ENCODE results near the gene KRT84. TPM values are rescaled to one million over a fixed set of nuclear protein-coding genes. Genes with fewer than 3 reads are reported as not detected.

KRT84 gene
- total and polyA plus RNA-seq, 2 of the 4 experiments (the other 2 are of a cell fraction): not detected

DNA sequence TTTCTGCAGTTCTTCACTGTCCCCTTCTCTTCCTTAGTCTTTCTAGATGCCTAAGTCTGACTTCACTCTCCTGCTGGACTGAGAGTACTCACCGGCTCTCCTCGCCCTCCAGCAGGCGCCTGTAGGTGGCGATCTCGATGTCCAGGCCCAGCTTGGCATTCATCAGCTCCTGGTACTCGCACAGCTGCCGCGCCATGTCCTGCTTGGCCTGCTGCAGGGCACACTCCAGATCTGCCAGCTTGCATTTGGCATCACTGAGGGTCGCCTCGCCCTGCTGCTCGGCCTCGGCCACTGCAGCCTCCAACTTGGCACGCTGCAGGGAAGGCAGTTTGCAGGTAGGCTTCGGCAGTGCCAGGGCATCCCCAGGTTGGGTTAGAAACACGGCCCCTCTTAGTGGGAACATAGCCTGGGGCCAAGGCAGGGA, 5.2 kb downstream of the KRT84 start:
- Histone ChIP-seq H2AK5ac (ENCODE audit: low read depth, low read length) (no peak overlapping the region), H3K9me3 (ENCODE audit: control insufficient read depth, insufficient read depth, low read length) (no peaks in the 10 kb centered on the region), H2BK5ac (ENCODE audit: low read depth, low read length, poor library complexity, severe bottlenecking) (no peak overlapping the region), H3K23ac (ENCODE audit: low read depth, low read length) (no peak overlapping the region), H4K5ac (ENCODE audit: low read depth, low read length) (no peak overlapping the region), H4K8ac (ENCODE audit: low read depth in 2 of 2, low read length in 2 of 2) (no peak overlapping the region), H3K9ac (ENCODE audit: low read depth, low read length) (no peak overlapping the region), H2AK9ac (replicated peaks; ENCODE audit: low read depth, low read length, poor library complexity) (no peak overlapping the region), H3K79me1 (ENCODE audit: low read depth in 1 of 2, low read length in 2 of 2) (no peaks in the 10 kb centered on the region), H3K4me1 (ENCODE audit: control insufficient read depth, insufficient read depth, low read length) (no peaks in the 10 kb centered on the region), H3K36me3 (ENCODE audit: control insufficient read depth, insufficient read depth, low read length) (no peaks in the 10 kb centered on the region), H3K4me2 (ENCODE audit: low read depth, low read length) (no peak overlapping the region), H4K20me1 (ENCODE audit: insufficient read depth, low read length) (no peaks in the 10 kb centered on the region), H2BK15ac (ENCODE audit: low read depth, low read length) (no peak overlapping the region), H3K4me3 (ENCODE audit: insufficient read depth, low read depth, low read length) (no peak overlapping the region), H3K14ac (replicated peaks; ENCODE audit: low read depth, low read length) (no peak overlapping the region), H3K18ac (ENCODE audit: low read depth, low read length) (no peak overlapping the region), H3K56ac (ENCODE audit: extremely low read depth, insufficient read depth, low read length) (no peak overlapping the region), H4K91ac (ENCODE audit: insufficient read depth, low read depth, low read length) (no peak overlapping the region), H3K27me3 (ENCODE audit: control insufficient read depth, insufficient read depth, low read length) (peaks cover 56% of the 10 kb centered on the region), H3K27ac (ENCODE audit: insufficient read depth, low read length) (no peak overlapping the region), H3K4ac (ENCODE audit: low read depth, low read length) (no peak overlapping the region), H2BK120ac (ENCODE audit: low read depth, low read length) (no peak overlapping the region), H2AFZ (replicated peaks; ENCODE audit: low read length, poor library complexity) (no peak overlapping the region), H3K9me1 (ENCODE audit: insufficient read depth, low read length) (no peaks in the 10 kb centered on the region), H2BK20ac (ENCODE audit: low read depth, low read length) (no peak overlapping the region)
- peak; percentile 22; the same call in 1 of the 2 replicates for TF ChIP-seq SMC3 (IDR thresholded peaks at IDR 0.05; ENCODE audit: low read depth, low read length)
- TF ChIP-seq MAFK (IDR thresholded peaks at IDR 0.05; ENCODE audit: low read depth, low read length): no peak
- TF ChIP-seq RAD21 (IDR thresholded peaks at IDR 0.05; ENCODE audit: low read length): peak; percentile 30; the same call in 1 of the 2 replicates
- TF ChIP-seq, protein P1, sequence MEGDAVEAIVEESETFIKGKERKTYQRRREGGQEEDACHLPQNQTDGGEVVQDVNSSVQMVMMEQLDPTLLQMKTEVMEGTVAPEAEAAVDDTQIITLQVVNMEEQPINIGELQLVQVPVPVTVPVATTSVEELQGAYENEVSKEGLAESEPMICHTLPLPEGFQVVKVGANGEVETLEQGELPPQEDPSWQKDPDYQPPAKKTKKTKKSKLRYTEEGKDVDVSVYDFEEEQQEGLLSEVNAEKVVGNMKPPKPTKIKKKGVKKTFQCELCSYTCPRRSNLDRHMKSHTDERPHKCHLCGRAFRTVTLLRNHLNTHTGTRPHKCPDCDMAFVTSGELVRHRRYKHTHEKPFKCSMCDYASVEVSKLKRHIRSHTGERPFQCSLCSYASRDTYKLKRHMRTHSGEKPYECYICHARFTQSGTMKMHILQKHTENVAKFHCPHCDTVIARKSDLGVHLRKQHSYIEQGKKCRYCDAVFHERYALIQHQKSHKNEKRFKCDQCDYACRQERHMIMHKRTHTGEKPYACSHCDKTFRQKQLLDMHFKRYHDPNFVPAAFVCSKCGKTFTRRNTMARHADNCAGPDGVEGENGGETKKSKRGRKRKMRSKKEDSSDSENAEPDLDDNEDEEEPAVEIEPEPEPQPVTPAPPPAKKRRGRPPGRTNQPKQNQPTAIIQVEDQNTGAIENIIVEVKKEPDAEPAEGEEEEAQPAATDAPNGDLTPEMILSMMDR (conservative IDR thresholded peaks at IDR 0.05; ENCODE audit: low read depth, low read length): peak; percentile 40
- ChIA-PET CTCF (interaction anchor here (0.7 to 1.0 kb wide), 2 partner anchors 12 to 495 kb away, joined by 3 read pairs; no protein-coding TSS in a partner anchor), POLR2A (ENCODE audit: unreplicated experiment) (no interaction called here)
- WGBS, 2 experiments (ENCODE audit: extremely low coverage in 2 of 2, insufficient read length in 1 of 2): 56% methylated on average over 5 of the region's 15 CpGs; no CpG with 5 or more reads in 1 of the 2 experiments
- no TSS peak for BruUV-seq (replicated peaks)
- ATAC-seq (ENCODE audit: low read depth) (peak; percentile 67), DNase-seq (no peak)
- intact Hi-C loops (cut with micrococcal nuclease) (no loop called here), dilution Hi-C loops (cut with HindIII; ENCODE audit: low sequenced_read_pairs, unreplicated experiment) (no loop called here), in situ Hi-C loops (cut with MboI; ENCODE audit: low sequenced_read_pairs) (no loop called here)
